Stimulated activated CD4-positive, alpha-beta T cell treated with anti-CD3 and anti-CD28 coated beads, TNF-alpha, amount 100 ng/mL, for 48 hours (primary cell): ENCODE results near the gene ARHGEF7.

ENCODE experiments used
- DNase-seq, 3 donors: peaks; one replicate each; pipeline ENCODE4 v3.0.0-alpha.2; 2020; ENCODE audit warnings: low read depth in 3 of 3

The ARHGEF7 gene

DNA sequence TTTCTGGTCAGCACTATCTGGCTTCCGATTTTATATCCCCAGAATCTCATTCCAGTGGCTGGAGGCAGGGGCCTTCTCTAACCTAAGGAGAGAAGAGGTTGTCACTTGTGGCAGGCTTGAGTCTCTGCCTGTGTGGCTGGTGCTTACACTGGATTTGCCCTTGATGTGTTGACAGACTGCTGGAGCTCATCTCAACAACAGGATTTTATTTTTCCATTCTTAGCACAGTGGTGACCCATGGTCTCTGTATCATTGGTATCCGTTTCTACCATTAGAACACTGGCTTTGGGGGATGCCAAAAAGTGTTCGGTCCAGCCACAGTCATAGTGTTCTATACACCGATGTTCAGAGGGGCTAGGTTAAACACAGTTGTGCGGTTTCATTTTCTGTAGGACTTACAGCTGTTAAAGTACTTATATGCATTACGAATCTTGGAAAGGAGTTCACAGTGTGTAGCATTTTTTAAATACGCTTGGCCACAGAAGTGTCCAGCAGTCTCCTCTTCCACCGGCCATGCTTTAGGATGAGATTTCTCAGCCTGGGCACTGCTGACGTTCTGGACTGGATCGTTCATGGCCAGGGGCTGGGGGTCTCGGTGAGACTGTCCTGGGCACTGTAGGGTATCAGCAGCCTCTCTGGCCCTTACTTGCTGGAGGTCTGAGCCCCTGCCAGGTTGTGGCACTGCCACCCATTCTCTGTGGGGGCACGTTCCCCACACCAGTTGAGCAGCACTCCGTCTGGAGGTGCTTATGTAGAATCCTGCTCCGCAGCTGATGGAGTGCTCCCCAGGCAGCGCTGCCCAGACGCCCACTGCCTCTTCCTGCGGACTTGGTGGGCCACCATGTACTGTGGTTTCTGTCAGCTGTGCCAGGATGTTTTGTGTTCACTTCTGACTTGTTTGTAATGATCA is 163.9 kb downstream of the ARHGEF7 start:
- no peak for DNase-seq

DNA sequence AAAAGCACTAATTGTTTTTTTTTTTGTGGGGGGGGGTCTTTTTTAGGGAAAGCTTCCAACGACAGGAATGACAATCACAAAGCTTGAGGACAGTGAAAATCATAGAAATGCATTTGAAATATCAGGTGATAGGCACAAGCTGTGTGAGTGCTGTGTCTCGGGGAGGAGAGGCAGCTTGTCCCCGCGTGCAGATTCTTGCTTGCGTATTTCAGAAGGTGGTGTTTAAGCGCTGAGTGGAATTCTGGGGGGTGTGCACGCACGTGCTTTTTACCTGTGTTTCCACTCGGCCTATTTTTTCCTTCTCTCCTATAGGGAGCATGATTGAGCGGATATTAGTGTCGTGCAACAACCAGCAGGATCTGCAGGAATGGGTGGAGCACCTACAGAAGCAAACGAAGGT is 165.1 kb downstream of the ARHGEF7 start:
- no peak for DNase-seq

DNA sequence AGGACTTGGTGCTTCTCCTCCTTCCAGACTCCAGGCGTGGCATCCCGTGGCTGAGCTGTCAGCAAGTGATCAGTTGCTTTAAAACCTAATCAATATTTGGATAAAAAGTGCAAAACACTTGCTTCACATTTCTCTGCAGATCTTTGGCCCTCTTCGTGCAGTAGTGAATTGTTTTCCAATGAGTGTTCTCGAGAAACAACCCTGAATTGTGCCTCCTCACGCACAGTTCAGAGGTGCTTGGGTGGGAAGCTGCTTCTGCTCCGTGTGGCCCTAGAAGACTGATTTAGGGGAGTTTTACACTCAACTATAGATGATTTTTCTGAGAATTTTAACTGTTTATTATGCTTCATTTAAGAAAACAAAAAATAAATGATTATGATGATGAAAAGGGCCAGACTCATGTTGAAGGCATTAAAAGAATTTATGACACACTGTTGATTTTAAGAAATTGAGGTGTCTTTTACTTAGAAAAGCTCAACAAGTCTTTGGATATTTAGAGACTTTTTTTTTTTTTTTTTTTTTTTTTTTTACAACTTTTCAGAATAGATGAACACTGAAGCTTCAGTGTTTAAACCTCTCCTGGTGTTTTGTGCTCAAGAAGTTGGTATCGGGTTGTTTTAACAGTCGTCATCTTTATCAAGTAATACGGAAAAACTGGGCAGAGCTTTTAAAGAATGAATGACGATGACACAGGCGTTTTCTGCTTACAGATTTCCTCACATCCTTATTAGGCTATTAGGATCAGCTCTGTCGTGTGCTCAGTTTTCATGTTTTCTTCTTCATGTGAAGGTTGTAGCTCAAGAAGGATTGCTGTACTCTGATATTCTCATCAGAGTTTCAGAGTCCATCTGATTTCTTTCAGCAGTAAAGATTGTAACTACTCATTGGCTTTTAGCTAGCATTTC is 165.8 kb downstream of the ARHGEF7 start:
- DNase-seq = no peak

DNA sequence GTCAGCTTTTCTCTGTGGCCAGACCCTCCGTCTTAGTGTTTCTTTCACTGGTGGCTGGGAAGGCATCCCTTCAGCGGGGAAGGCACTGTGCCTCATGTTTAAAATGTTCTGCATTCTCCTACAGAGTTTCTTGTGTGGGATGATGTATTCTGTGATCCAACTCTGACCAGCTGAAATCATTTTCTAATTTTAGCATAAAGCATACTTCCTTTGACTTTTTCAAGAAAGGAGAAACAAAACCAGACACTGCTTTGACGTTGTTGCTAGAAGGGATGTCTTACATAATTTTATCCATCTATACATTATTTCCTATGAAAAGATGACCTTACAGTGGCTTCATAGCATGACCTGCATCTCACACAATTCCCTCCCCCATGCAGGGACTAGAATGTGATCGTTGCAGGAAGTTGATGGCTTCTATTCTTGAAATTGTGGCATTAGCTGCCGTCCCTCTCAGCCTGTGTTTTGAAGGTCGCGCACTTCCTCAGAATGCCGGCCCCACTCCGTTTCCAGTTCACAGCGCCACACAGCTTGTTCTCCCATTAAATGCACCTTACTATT is 166.7 kb downstream of the ARHGEF7 start:
- DNase-seq = no peak

DNA sequence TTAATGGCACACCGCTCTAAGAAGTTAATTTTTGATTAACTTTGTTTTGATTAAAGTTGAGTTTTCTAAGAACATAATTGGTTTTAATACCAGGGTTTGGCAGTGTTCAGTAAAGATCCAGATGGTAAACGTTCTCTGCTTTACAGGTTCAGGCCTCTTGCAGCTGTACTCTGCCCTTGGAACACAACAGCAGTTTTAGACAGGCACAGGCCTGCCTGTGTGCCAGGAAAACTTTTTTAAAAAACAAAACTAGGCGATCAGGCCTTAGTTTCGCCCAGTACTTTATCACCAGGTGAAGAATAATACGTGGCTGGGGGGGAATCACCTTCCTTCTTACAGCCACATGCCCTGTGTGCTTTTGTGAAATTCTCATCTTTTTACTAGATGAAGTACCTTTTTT is 167.3 kb downstream of the ARHGEF7 start:
- DNase-seq = no peak

DNA sequence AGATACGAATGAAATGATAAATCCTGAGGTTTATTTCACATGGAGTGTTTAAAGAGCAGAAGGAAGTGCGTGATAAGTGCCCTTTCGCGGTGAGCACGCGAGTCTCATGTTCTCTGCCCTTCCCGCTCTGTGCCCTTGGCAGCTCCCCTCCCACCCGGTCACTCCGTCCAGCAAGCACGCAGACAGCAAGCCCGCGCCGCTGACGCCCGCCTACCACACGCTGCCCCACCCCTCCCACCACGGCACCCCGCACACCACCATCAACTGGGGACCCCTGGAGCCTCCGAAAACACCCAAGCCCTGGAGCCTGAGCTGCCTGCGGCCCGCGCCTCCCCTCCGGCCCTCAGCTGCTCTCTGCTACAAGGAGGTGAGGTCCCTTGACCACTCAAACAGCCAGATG is 167.9 kb downstream of the ARHGEF7 start:
- no peak for DNase-seq

DNA sequence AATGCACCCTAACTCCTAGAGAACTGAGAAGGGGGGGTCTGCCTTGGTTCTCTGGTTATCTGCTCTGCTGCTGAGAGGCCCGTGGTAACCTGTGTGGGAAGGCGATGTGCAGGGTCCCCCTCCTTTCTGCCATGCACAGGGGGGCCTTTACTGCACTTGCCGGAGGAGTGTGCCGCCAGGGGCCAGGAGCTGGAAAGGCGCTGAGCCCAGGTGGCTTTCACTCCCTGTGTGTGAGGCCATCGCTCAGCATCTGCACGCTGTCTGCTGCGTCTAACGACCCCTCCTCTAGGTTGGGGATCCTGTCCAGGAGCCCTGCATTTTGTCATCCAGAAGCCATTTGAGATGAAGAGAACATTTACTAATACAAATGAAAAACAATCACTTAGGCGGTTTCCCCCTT is 168.3 kb downstream of the ARHGEF7 start:
- DNase-seq = no peak

DNA sequence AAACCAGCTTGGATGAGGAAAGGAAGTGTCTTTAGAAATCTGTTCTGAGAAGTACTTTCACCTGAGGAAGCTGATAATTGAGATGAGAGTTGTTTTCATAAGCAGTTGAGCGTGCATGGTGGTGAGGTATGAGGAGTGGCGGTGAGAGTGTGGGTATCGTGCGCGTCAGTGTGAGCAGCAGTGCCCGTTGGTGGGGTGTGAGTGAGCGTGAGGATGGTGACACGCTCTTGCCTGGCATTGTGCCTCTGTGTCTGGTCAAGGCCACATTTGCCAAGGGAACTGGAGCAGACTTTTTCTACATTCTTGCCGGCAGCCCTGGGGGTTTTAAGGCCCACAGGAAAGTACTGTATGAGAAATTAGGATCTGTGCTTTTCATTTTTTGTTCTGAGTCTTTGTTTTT is 168.9 kb downstream of the ARHGEF7 start:
- no peak for DNase-seq

DNA sequence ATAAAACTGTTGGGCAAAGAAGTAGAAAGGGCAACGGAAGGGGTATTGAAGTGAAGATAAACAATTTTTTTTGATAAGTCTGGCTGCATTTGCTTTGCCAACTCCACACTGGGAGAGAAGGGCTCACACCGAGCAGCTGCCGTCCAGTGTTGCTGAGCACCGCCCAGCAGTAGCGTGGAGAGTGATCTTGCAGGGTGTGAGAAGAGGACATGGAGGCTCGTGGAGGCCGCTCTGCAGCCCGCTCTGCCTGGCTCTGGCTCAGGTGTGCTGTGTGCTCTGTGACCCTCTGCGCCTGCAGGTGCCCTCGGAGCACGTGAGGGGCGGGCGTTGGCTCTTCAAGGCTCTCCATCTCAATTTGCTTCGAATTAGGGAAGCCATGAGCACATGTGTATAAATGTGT is 169.5 kb downstream of the ARHGEF7 start:
- no peak for DNase-seq

DNA sequence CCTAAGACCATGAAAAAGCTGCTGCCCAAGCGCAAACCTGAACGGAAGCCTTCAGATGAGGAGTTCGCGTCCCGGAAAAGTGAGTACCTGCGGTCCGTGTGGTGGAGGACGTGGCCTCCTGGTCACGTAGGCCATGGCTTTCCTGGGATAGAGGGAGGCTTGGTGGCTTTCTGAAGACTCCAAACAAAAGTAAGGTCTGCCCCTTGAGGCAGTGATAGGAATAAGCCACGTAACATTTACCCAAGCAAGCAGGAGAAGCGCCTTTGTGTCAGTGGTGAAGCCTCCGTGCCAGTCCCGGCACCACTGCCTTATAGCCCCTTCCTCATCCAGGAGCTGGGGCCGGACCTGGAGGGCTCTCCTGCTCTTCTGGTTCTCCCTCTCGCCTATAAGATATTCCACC is 171.1 kb downstream of the ARHGEF7 start:
- no peak for DNase-seq

DNA sequence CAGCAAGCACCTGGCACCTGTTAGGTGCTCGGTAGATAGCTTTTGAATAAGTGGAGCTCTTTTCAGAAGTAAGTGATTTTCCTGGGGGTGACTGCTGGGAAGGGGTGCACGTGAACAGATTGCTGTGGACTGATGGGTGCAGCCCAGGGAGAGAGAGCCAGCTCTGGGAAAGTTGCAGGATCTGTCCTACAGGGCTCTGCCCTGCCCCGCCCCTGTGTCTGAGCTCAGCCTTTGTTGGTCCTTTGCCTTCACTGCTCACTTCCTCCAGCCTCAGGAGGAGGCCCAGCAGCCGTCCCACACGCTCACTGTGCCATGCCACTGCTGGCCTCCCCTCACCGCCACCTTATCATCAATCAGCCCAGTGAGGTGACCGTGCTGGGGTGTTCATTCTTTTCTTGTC is 171.6 kb downstream of the ARHGEF7 start:
- DNase-seq = no peak

DNA sequence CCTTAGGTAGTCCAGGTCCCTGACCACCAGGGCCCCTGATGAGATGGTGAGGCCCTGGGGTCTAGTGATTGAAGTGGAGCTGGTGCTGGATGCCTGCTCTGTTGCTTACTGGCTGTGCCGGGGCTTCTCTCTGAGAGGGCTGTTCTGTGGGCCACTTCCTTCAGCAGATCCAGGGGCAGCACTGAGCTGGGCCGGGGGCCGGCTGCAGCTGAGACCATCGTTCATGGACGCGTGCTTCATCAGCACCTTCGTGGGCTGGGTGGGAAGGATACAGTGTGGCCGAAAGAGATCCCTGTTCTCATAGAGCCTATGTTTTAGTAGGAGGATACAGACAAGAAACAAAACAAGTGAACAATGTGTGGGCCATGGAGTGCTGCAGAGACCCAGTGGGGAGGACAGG is 172.1 kb downstream of the ARHGEF7 start:
- DNase-seq = no peak

DNA sequence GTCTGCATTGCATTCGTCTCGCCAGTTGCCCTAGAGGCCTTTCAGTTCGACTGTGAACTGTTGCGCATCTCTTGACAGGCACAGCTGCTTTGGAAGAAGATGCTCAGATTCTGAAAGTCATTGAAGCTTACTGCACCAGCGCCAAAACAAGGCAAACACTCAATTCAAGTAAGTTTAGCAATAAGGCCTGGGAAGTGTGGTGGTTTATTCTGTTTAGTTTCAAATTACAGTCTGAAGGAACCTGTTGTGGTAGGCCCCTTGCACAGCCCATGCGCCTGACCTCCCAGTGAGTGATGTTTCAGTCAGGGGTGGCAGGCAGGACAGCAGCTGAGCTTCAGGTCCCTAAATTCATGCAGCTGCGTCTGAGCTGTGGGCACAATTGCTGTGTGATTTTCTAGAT is 173.2 kb downstream of the ARHGEF7 start:
- no peak for DNase-seq

DNA sequence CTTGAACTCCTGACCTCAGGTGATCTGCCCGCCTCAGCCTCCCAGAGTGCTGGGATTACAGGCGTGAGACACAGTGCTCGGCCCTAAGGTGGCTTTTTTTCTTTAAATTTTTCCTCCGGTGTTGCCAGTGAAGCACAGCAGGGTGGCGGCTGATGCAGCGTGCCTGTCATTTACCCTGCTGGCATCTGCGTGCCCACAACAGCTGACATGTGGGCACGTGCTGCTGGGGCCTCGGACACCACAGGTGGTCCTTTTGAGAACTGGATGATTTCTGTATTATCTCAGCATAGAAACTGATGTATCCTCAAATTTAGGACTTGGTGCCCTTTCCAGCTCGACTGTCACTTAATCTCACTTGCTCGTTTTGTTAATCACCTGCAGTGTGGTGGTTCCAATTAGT is 174.1 kb downstream of the ARHGEF7 start:
- no peak for DNase-seq

DNA sequence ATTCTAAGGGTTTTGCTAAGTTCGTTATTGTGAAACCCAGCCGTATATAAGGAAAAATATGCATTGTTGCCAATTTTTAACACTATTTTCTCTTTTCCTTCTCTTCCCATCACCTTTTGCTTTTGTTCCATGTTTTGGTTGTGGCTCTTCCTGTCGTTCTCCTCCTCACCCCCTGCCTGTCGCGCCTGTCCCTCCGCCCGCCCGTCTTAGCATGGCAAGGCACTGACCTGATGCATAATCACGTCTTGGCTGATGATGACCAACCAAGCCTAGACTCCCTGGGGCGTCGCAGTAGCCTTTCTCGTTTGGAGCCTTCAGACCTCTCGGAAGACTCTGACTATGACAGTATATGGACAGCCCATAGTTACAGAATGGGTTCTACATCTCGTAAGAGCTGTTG is 176.8 kb downstream of the ARHGEF7 start:
- no peak for DNase-seq

DNA sequence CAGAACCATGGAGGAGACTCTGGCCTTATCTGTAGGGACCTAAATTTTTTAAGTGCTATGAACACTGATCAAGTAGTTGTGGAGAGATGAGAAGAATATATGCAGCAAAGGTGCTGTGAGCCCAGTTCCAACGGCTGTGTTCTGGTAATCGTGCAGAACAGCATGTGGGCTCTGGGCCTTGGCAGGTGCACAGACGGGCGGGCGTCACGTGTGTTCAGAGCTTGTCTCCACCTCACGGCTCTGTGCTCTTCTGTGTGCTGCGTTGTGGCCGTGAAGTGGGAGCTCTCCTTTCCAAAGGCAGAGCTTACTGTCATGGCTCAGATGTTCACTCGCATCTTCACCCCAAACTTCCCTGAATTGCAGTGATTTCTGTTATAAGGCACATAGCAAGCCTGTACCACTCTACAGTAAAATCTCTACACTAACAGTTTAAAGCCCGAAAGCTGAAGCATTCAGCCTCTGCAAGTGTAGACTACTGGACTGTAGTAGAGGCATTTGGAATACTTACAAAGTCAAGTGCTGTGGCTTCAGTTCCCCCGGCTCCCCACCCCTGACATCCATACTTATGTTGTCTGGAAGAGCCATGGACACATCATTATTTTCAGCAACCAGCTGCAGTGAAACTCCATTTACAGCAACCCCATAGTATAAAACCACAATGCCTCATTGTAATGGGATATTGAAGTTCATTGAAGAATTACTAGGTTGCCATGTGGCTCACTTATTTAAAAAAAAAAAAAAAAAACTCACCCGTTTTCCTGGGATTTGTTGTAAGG is 177.8 kb downstream of the ARHGEF7 start:
- DNase-seq = no peak

DNA sequence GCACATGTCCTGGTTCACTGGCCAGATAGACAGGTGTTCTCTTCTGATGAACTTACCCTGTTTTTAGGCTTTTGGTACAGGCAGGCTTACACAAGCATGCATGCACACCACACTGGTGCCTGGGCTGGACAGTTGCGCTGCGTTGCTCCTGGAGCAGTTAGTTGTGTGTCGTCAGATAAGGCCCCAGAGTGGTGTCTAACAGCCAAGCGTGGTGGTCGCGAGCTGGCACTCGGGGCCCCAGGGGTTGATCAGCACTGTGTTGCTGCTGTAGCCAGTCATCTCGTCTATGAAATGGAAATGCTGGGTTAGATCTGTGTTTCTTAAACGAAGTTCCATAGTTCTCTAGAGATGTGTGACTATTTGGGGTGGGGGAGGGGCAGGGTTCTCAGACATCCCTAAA is 180.8 kb downstream of the ARHGEF7 start:
- no peak for DNase-seq

DNA sequence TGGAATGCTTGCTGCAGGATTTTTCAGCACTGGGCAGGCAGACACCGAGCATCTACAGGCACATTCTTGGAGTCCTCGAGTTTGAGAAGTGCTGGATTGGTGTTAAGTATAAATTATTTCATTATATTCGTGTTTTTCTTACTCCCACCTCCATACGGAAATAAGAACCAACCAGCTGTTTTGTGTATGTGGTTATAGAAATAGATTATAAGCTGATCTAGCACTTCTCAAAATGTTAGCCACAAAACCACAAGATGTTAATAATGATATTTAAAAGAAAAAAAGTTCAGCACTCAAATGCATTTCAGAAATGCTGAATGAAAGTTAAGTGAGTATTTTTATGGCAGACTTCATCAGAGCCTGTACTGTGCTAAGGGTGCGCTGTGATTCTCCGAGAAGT is 181.3 kb downstream of the ARHGEF7 start:
- DNase-seq = no peak

DNA sequence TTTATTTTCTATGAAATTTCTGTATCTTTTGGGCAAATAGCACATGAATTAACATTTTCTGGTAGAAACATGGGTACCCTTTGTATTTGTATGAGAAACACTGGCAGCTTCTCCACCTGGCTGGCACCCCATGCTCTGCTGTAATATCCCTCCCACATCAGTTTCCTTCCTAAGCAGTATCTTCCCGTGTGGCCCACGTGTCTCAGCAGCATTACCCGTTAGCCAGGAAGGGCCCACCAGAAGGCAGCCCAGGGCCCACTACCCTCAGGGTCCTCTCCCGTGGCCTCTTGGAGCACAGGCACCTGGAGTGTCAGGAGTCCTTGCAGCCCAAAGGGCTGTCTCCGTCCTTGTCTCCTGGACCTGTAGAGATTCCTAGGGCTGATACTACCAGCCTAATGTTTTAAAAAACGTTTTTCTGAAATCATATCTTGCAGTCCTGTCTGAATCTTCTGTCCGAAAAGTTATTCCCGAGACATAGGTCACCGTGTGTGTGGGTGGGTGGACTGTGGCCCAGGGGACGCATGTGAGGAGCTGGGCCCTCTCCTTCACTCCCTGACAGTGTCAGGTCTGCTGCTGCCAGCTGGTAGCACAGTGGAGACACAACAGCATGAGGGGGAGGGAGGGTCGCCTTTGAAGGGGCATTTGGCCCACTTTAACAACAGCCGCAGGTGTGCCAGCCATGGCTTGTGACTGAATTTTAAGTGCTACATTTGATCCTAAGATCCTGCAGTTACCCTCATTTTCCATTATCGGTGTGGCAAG is 183.3 kb downstream of the ARHGEF7 start:
- no peak for DNase-seq

DNA sequence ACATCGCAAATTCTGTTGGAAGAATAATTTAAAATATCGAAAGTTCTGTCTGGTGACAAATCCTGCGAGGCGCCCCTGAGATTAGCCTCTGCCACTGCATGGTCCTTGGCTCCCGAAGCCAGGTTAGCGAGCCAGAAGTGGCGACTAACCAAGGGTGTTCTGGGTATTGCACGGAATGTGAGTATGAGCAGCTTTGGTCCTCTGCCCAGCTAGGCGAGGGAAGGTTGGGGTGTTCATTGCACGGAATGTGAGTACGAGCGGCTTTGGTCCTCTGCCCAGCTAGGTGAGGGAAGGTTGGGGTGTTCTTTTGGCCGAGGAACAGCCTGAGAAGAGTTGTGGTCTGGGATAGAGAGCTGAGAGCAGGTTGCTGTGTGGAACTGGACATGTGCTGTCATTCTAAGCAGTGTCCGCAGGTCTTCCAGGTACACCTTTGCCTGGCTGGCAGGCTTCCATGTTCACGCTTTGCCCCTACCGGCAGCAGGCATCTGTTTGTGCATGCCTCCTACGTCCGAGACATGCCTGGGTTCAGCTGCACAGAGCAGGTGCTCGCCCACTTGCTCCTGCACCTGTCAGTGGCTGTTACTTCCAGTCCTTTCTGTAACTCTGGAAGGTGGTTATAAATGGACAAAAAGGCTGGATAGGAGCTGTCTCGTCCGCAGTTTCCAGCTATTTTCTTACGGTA is 187.1 kb downstream of the ARHGEF7 start:
- no peak for DNase-seq
